Uterus (tissue), 2 donors: ENCODE data around the gene EXOSC1.

Experiments
- CTCF ChIP-seq, 4 experiments: fragments of 200-600 bp in 2 of 4; fragments of 450-650 bp in 2 of 4; sonication (generic) in 2 of 4; IDR thresholded peaks; one replicate each; pipeline ENCODE4 v1.5.1; 2016 to 2019; ENCODE audit warnings: antibody characterized with exemption in 4 of 4, mild to moderate bottlenecking in 2 of 4, moderate library complexity in 1 of 4
- POLR2A ChIP-seq, 2 donors: fragments of 450-650 bp; IDR thresholded peaks; one replicate each; pipeline ENCODE4 v1.6.1; 2016; ENCODE audit warnings: antibody characterized with exemption in 2 of 2, mild to moderate bottlenecking in 1 of 2, moderate library complexity in 1 of 2

GRCh38 chr10:97475936-97476594, 30.3 kb upstream of the EXOSC1 start:
- no peak for TF ChIP-seq POLR2A (IDR thresholded peaks at IDR 0.05)
- no peak for TF ChIP-seq CTCF (IDR thresholded peaks at IDR 0.05)
